ENCODE data around the gene TRIM41.

DNA sequence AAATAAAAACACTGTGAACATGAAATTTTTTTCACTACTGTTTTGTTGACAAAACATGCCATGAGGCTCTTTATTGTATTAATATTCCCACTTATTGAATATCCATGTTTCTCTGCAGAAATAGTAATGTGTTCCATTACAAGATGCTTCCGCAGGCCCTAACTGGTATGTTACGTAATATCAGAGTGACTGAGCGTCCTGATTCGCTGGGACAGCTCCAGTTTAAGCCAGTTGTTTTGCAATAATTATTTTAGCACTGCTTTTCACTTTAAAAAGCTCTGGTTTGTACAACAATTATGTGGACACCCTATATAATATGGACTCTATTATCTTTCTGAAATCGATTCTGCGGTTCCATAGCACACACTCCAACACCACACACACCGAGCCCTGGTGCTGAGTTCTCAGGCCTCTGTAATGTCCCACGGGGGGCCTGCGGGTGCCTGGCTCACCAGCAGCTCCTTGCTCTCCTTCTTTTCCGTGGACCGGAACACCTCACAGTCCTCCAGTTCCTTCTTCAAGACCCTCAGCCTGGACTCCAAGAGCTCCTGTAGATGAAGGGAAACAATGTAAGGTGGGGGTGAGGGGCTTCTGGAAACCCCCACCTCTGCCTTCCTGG lies 19.9 kb upstream of the TRIM41 start:
- TF ChIP-seq, protein P1, sequence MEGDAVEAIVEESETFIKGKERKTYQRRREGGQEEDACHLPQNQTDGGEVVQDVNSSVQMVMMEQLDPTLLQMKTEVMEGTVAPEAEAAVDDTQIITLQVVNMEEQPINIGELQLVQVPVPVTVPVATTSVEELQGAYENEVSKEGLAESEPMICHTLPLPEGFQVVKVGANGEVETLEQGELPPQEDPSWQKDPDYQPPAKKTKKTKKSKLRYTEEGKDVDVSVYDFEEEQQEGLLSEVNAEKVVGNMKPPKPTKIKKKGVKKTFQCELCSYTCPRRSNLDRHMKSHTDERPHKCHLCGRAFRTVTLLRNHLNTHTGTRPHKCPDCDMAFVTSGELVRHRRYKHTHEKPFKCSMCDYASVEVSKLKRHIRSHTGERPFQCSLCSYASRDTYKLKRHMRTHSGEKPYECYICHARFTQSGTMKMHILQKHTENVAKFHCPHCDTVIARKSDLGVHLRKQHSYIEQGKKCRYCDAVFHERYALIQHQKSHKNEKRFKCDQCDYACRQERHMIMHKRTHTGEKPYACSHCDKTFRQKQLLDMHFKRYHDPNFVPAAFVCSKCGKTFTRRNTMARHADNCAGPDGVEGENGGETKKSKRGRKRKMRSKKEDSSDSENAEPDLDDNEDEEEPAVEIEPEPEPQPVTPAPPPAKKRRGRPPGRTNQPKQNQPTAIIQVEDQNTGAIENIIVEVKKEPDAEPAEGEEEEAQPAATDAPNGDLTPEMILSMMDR (conservative IDR thresholded peaks at IDR 0.05; ENCODE audit: low read depth, low read length) = no peak
- TF ChIP-seq EZH2 (IDR thresholded peaks at IDR 0.05; ENCODE audit: low read length, unreplicated experiment) = no peak

Data from PC-3 (cell line).